ENCODE data around the gene EHMT1.
"Not testable (repeated sequence)": the region's sequence is repeated elsewhere in the genome, so short reads cannot be mapped to it uniquely, and the experiment has no call there.

EHMT1 gene

DNA sequence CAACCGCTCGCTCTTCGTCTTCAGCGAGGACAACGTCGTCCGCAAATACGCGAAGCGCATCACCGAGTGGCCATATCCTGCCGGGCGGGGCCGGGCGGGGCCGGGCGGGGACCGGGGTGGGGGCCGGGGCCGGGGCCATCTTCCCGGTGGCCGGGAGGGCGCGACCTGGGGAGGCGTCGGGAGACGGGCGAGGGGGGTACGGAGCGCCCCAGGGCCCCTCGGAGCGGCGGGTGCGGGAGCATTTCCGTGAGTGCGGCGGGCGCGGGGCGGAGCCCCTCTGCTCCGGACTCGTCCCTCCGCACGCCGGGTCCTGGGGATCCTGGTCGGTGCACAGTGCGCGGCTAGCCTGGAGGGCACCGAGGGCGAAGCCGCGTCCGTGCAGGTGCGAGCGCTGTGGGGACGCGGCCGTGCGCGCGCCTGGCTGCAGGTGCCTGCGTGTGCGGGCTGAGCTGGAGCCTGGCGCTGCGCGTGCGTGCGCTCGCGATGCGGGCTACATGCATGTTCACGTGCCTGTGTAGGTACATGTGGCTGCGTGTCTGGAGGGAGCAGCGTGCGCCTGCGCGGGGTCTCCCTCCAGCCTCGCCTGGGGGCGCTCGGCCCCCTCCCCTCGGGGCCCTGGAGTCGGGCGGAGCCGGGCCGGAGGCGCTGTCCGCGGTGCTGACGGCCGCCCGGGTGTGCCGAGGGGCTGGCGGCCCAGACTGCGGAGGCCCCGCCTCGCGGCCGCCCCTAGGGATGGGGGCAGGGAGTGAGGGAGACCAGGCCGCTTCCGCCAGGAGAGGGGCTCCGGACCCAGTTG, 259.5 kb downstream of the EHMT1 start:
- peak in 1 of 2 donors; percentile 45 for DNase-seq

DNA sequence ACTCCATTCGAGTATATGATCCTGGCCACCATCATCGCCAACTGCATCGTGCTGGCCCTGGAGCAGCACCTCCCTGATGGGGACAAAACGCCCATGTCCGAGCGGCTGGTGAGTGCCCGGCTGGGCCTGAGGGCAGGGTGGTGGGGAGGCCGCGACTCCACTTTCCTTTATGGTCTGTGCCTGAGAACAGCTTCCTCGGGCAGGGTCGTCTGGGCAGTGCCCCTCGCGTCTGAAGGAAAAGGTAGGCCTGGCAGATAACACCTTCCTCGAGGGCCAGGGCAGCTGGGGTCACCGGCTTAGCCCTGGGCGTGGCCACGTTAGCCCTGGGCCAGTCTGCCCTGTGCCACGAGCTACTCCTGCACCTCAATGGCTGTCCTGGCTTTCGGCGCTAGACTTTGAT, 260.2 kb downstream of the EHMT1 start:
- no peak for DNase-seq

DNA sequence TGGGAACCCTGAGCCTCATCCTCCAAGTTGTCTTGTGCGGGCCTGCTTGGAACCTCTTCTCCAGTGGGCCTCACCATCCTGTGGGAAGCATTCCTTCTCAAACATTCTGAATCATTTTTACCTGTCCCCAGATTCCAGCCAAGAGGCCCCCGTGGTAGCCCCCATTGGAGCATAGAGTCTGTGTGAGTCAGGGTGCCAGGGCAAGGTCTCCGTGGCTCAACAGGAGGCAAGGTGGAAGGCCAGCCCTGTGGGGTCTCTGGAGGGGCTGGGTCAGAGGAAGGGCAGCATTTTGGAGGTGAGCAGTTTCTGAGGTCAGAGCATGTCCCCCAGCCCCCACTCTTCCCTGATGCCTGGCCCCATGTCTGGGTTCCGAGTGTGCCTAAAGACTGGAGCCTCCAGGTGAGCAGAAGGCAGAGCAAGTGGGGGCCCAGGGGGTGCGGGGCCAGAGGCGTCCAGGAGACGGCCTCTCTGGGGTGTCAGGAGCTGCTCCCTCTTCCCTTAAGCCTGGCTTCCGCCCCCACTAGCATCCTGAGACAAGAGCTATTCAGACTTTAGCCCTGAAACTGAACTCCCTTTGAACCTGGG, 260.9 kb downstream of the EHMT1 start:
- DNase-seq: no peak

DNA sequence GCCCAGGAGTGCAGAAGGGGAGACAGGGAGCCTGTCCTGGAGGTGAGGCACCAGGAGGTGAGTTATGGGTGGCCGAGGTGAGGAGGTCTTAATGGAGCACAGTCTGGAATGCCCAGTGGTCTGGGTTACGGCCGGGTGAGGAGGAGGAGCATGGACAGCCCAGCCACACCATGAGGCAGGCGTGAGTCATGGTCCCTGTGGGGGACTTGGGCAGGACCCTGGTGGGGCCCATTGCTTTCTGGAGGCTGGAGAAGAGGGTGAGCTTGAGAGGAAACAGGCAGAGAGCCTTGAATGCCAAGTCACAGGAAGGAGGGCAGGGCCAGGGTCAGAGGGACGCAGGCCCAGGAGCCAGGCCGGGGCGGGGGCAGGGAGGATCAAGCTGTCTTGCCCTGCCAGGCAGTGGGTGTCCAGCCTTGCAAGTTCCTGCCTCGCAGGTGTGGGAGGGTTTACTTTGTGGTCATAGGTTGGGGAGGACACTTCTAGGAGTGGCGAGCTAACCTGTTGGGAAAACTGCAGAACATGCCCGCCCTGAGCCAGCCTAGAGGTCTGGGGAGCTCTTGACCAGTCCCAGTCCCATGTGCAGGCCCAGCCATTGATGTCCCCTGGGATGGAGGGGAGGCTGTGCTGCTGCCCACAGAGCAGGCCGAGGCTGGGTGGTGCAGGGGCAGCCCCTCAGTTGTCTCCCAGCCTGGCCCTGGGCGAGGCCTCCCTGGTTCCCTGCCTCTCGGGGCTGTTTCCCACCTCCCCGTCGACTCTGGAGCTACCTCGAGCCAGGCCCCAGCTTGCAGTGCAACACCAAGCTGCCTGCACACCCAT, 261.6 kb downstream of the EHMT1 start:
- DNase-seq: no peak

DNA sequence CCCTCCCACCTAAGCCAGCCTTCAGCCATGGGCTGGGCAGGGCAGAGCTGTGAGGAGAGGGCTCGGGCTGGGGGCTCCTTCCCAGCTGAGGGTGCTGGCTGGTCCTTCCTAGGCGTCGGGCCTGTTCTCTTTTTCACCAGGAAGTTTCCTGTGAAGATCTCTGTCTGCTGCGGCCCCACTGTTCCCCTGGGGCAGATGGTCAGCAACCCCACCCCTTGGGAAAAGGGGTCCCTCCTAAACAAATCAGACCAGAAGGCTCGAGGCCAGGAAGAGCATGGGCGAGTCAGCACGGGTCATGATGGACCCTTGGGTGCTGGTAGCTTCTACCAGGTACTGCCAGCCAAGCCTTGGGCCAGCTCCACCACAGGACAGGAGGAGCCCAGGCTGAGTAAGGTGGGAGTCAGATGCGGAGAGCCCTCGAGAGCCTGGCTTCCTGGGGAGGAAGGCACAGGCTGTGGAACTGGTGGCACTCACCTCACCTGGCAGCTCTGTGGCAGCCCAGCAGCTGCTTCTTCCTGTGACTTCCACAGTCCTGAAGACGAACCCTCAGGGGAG, 262.2 kb downstream of the EHMT1 start:
- DNase-seq: no peak

DNA sequence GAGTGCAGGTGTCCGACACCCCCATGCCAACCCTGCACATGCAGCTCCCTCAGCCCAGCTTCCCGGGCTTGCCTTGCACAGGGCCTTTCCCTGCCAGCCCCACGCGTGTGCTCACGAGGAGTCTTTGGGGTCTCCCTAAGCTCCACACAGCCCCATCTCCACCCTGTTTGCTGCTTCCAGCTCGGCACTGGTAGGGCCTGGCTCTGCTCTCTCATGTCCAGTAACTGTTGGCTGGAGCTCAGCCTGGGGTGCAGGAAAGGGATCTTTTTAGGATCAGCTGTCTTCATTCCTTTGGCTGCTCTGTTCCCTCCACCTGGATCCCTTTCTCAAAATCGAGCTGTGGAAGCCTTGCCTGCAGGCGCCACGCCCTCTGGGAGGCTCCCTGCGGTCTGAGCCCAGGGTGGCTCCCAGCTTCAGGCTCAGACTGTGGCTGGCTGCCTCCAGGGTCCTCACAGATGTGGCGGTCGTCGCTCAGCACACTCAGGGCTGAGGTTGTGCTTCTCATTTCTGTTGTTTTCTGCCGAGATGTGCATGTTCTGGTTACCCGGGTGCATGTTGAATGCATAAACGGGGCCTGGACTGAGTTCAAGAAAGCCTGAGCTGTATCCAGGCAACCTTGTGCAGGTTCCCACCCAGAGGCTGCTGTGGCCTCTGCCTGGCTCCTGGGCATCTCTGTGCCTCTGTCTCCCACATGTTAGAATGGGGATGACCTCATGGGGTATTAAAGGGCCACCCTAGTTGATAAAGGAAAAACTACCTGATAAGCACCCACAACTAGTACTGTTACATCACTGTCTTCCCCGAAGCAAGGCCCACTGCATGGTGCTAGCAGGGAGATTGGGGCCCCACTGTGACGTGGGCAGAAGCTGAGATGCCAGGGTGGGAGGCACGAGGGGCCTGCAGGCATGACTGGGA, 263.0 kb downstream of the EHMT1 start:
- no peak for DNase-seq

DNA sequence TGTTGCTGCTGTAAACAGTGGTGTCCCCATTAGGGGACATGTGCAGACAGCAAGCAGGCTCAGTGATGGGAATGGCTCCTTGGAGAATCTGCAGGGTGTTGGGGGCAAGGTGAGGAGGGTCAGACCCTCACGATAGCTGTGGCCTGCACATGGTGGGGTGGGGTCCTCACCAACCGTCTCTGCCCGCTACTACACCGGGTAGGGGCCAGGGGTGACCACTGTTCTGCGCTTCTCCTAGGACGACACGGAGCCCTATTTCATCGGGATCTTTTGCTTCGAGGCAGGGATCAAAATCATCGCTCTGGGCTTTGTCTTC, 263.7 kb downstream of the EHMT1 start:
- no peak for DNase-seq

DNA sequence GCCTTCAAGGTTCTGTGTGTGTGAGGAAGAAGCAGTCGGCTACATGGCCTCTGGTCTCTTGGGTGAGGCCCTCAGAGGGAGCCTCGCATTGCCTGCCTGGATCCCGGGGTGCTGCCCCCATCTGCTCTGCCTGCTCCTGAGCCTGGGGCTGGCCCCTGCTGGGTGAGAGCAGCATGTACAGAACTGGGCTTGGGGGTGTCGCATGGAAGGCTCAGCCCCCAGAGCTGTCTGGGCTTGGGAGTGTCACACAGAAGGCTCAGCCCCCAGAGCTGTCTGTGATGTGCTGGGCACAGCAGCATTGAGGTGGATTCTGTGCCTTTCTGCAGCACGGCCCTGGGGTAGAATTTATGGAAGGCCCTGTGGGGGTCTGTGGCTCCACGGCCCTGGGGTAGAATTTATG, 265.2 kb downstream of the EHMT1 start:
- not testable (repeated sequence) for DNase-seq

DNA sequence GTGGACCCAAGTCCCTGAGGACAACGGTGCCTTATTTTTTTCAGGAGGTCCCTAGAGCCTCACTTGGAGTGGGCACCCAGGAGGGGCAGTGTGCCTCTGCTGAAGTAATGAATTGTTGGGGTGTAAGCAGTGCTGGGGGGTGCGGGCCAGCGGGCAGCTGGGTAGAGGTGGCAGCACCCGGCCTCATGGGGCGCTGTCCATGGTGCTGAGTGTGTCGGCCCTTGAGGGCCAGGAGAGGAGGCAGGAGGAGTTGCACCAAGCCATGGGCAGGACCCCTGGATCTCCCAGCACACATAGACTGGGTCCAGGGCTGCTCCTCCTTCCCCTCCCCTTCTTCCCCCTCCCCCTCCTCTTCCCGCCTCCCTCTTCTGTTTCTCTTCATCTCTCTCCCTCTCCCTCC, 265.7 kb downstream of the EHMT1 start:
- DNase-seq: peak in 1 of 2 donors; percentile 29

DNA sequence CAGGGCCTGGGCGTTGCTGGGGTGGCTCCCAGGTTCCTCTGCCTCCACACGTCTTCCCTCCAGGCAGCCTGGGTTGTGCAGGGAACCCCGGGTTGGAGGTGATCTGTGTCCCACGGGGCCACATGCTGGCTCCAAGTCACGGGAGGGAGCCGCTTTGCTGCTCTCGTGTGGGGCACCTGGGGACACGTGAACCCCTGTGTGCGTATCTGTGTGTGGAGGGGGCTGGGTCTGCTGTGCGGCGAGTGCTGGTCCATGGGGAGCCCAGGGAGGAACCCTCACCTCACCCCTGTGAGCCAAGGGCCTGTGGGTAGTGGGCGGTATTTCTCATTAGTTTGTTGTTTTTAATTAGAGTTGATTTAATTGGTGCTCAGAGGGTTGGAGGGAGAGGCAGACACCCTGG, 266.3 kb downstream of the EHMT1 start:
- not testable (repeated sequence) for DNase-seq
